Left colon (tissue), 2 donors: ENCODE results near the gene FOXC1. TPM values are rescaled to one million over a fixed set of nuclear protein-coding genes. Genes with fewer than 3 reads are reported as not detected.

Experiments used
- ATAC-seq: fragments of 200-7000 bp; cut with Tn5 transposase; one replicate; pipeline ENCODE4 v1.9.1; 2020; ENCODE audit warnings: mild to moderate bottlenecking, moderate library complexity
- DNase-seq, 2 donors: peaks; one replicate each; pipeline ENCODE4 v3.0.0-alpha.2; 2020
- intact Hi-C, 2 donors: fragments of 100-400 bp; cut with DNase I in 1 of 2; cut with micrococcal nuclease in 1 of 2; formaldehyde crosslinking; loops; one replicate each; pipeline versions ENCODE4 v1.11.2 to v1.14.0; 2022; cut with DNase I, micrococcal nuclease
- total RNA-seq, 2 donors: library from RNA; stranded (reverse); fragmentation: NEBNext Ultra II Directional; extraction: Animal tissue kit (Norgen Biotek cat#: 25700); gene quantifications; one replicate each; pipeline ENCODE4 v1.2.1, GENCODE V29; 2021
- donor health status: DM: no; HTN: no; CAD: no.
- donor health status: DM: yes; HTN: yes; CAD: no.

FOXC1 gene
- total RNA-seq, 2 donors from 2014 or later, result 0.82 to 1.5 TPM

- intact Hi-C loops, result loop anchor here (5.0 to 10.0 kb wide), 4 partner anchors 498 to 1030 kb away; no protein-coding TSS in a partner anchor
- DNase-seq, result no peak
- ATAC-seq, result no peak
Measured at GRCh38 chr6:1606780-1607515, 2.8 kb upstream of the FOXC1 start.

DNA sequence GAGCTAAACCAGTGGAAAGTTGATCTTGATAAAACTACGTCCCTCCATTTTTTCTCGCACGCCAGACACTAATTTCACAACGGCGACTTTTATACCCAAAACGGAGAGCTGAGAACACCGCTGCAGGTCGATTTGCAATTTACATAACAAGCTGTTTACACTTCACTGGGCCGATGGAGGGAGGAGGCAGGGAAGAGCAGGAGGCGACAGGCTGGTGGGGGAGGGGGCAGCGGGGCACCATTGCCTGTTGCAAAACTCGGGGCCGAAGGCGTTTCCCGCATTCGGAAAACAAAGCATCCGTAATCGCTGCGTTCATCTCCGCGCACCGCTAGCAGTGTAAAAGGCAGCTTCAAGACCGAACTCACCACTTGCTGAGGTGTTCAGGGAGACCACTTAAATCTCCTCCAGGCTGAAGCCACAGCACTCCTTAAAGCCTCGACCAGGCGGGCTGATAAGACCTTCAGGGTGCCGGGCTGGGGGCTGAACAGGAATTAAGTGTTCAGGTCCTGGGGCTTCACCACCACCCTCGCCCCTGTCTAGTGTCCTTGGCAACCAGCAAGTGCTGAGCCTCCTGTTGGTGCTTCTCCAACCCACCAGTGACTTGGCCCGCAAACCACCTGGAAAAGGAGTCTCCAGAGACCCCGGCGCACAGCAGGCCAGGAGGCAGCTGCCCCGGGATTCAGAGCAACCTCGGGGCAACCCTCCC lies 2.0 kb upstream of the FOXC1 start:
- DNase-seq (no peak), ATAC-seq (no peak)
- intact Hi-C loops, result loop anchor here (5.0 to 10.0 kb wide), 4 partner anchors 497 to 1030 kb away; no protein-coding TSS in a partner anchor

DNA sequence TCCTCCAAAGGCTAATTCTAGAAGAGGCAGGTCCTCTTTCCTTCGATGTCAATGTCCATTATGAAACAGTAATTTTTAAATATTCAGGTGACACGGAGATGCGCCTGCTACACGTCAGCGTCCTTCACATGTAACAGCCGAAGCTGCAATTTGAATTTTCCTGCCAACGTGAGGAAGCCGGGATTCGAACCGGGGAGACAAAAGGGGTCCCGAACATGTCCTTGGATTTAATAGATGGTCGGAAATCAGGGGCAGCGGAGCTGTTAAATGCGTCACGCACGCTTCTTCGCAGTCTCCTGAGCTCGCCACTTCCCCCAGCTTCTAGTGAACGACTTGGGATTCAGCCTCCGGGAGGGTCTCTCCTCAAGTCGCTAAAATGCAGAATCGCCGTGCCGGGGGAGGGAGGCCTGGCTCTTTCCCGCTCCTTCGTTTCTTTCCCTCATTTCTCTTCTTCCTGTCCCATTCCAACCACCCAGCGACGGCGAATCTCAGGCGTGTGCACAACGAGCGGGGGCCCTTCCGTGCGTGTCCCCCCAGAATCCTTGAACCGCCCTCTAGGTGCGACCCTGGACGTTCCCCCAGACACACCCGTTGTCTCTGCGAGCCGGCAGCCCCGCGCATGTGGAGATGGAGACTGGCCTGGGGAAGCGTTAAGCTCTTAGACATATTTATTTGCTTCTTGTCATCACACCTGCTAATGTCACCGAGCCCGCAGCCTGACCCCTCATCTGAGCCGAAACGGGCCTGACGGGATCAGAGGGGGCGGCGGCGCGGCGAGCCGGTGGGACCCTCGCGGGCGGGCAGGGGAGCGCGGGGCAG lies 1.3 kb upstream of the FOXC1 start:
- no peak for DNase-seq
- ATAC-seq, result no peak
- intact Hi-C loops, result loop anchor here (5.0 to 10.0 kb wide), 4 partner anchors 496 to 1029 kb away; no protein-coding TSS in a partner anchor

DNA sequence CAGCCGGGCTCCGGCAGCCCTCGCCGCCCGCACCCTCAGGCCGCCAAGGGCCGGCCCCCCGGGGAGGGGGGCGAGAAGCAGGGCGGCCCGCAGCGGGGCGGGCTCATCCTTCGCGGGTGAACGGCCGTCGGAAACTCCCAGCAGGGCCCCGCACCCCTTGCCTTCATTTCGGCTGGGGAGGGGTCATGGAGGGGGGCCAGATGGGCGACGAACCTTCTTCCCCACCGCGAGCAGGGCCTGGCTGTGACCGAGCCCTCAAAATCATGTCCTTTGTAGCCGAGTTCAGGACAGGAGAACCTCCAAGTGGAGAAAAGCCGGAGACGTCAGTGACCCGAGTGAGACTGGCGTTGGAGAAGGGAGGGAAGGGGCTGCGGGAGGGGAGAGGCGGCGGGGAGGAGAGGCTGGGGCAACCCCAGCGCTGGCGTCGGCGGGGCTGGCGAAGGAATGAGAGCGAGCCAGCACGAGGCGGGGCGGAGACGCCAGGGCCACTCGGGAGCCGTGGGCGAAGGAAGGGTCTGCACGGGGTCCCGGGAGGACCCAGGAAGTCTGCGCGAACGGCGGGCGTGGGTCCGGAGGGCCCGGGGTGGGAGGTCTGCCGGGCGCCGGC lies 571 bp upstream of the FOXC1 start:
- ATAC-seq, result no peak
- DNase-seq, result no peak
- intact Hi-C loops, result loop anchor here (5.0 to 10.0 kb wide), 4 partner anchors 496 to 1028 kb away; no protein-coding TSS in a partner anchor

DNA sequence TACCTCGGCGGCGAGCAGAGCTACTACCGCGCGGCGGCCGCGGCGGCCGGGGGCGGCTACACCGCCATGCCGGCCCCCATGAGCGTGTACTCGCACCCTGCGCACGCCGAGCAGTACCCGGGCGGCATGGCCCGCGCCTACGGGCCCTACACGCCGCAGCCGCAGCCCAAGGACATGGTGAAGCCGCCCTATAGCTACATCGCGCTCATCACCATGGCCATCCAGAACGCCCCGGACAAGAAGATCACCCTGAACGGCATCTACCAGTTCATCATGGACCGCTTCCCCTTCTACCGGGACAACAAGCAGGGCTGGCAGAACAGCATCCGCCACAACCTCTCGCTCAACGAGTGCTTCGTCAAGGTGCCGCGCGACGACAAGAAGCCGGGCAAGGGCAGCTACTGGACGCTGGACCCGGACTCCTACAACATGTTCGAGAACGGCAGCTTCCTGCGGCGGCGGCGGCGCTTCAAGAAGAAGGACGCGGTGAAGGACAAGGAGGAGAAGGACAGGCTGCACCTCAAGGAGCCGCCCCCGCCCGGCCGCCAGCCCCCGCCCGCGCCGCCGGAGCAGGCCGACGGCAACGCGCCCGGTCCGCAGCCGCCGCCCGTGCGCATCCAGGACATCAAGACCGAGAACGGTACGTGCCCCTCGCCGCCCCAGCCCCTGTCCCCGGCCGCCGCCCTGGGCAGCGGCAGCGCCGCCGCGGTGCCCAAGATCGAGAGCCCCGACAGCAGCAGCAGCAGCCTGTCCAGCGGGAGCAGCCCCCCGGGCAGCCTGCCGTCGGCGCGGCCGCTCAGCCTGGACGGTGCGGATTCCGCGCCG lies 994 bp downstream of the FOXC1 start:
- DNase-seq (no peak), ATAC-seq (no peak)
- intact Hi-C loops, result no loop called here

GRCh38 chr6:1611322-1611571 lies 1.5 kb downstream of the FOXC1 start:
- ATAC-seq (no peak), DNase-seq (no peak)
- intact Hi-C loops, result no loop called here

- intact Hi-C loops, result no loop called here
- ATAC-seq, result no peak
- DNase-seq, result no peak
Measured at GRCh38 chr6:1611572-1612298, 2.0 kb downstream of the FOXC1 start.

DNA sequence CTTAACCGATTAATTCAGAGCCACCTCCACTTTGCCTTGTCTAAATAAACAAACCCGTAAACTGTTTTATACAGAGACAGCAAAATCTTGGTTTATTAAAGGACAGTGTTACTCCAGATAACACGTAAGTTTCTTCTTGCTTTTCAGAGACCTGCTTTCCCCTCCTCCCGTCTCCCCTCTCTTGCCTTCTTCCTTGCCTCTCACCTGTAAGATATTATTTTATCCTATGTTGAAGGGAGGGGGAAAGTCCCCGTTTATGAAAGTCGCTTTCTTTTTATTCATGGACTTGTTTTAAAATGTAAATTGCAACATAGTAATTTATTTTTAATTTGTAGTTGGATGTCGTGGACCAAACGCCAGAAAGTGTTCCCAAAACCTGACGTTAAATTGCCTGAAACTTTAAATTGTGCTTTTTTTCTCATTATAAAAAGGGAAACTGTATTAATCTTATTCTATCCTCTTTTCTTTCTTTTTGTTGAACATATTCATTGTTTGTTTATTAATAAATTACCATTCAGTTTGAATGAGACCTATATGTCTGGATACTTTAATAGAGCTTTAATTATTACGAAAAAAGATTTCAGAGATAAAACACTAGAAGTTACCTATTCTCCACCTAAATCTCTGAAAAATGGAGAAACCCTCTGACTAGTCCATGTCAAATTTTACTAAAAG lies 2.7 kb downstream of the FOXC1 start:
- intact Hi-C loops, result no loop called here
- no peak for DNase-seq
- ATAC-seq, result no peak

DNA sequence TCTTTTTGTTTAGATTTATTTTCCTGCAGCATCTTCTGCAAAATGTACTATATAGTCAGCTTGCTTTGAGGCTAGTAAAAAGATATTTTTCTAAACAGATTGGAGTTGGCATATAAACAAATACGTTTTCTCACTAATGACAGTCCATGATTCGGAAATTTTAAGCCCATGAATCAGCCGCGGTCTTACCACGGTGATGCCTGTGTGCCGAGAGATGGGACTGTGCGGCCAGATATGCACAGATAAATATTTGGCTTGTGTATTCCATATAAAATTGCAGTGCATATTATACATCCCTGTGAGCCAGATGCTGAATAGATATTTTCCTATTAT lies 3.2 kb downstream of the FOXC1 start:
- ATAC-seq (no peak), DNase-seq (no peak)
- intact Hi-C loops, result no loop called here

DNA sequence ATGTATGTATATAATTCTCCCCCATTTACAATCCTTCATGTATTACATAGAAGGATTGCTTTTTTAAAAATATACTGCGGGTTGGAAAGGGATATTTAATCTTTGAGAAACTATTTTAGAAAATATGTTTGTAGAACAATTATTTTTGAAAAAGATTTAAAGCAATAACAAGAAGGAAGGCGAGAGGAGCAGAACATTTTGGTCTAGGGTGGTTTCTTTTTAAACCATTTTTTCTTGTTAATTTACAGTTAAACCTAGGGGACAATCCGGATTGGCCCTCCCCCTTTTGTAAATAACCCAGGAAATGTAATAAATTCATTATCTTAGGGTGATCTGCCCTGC lies 3.6 kb downstream of the FOXC1 start:
- intact Hi-C loops, result no loop called here
- ATAC-seq (no peak), DNase-seq (no peak)

DNA sequence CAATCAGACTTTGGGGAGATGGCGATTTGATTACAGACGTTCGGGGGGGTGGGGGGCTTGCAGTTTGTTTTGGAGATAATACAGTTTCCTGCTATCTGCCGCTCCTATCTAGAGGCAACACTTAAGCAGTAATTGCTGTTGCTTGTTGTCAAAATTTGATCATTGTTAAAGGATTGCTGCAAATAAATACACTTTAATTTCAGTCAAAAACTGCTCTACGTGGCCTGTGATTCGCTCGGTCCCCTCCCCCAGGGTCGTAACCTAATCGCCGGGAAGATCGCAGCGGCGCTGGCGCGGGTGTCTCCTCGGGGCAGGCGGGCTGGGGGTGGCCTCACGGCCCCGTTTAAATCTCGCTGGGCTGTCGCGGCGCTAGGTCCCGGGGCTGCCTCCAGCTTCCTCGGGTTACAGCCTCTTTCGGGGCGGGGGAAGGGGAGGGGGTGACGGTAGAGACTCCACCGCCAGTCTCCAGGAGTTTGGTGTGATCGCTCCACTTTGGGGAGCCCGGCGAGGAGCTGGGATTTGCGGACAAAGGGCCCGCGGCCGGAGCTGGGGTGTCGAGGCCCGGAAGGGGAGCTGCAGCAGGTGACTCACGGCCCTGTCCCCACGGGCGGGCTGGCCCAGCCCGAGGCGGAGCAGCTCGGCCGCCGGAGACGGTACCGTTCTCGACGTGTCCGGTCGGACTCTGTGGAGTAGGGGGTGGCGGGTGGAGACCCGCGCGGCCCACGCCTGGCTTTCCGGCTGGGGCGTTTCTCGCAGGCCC lies 4.2 kb downstream of the FOXC1 start:
- peak; percentile 39 for ATAC-seq
- no peak for DNase-seq
- intact Hi-C loops, result no loop called here

GRCh38 chr6:1614448-1615150 lies 4.9 kb downstream of the FOXC1 start:
- ATAC-seq (peak; percentile 55), DNase-seq (no peak)
- intact Hi-C loops, result no loop called here

- intact Hi-C loops, result no loop called here
- no peak for ATAC-seq
- no peak for DNase-seq
Measured at GRCh38 chr6:1615151-1615852, 5.6 kb downstream of the FOXC1 start.

DNA sequence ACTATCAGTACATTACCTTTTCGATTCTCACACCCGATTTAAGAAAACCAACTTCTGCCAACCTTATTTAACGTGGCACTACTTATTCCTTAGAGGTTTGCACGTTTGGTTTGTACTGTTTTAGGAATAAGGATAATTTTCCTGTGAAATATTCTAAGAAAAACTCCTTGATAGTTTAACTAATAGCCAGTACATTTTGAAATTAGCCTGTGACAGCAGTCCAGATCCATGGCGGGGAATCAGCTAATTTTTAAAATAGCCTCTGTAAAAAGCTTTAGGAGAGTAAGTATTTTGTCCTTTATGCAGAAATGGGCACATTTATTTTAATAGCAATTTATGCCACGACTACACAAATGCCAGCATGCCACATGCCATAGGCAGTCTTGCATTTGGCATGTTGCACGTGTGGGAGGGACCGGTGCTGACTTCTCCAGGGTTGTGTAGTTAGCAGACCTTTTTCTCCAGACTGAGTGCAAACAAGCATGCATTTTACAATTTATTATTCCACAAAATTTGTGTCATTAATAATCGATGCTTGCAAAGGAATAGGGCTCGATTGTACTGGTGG lies 6.2 kb downstream of the FOXC1 start:
- intact Hi-C loops, result no loop called here
- no peak for DNase-seq
- no peak for ATAC-seq

DNA sequence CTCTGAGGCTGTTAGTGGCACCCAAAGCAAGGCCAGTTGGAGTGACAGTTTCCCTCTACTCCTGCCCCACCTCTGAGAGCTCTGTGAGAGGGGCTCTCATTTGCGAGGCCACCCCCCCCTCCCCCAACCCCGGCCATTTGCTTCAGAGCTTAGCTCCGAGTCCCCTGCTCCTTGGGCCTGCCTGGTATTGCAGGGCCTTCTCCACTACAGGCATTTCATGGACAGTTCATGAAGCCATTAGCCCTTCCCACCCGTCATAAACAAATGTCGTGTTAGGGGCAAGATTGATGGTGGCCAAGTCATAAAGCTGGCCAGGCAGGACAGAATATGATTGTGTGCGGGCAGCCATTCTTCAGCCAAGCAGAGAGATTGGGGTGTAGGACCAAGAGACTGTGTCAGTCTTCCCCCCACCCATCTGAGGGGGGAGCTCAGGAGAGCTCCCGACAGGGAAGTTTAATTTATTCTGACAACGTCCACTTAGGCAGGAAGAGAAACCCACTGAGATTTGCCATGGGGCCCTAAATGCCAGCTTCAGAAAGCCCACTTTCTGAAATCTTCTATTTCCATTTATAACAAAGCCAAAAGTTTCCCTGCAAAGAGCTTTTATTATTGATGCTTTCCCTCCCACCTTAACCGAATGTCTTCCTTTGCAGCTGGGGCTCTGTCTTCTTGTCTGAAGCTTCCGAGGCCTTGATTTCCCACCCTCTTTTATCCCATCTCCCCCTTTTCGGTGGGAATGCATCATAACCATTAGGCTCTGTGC lies 7.2 kb downstream of the FOXC1 start:
- intact Hi-C loops, result no loop called here
- ATAC-seq (no peak), DNase-seq (no peak)
